Muscle layer of duodenum (tissue), 2 donors: ENCODE measurements around the gene APOO.

ENCODE experiments used
- H3K27ac ChIP-seq: one replicate; pipeline ENCODE4 v1.7.0; 2013; ENCODE audit warnings: mild to moderate bottlenecking, low read length
- H3K27me3 ChIP-seq: one replicate; pipeline ENCODE4 v1.7.0; 2013; ENCODE audit warnings: low read depth, mild to moderate bottlenecking, control low read depth, low read length
- H3K36me3 ChIP-seq, 2 donors: one replicate each; pipeline ENCODE4 v1.7.0; 2013; ENCODE audit warnings: low read length in 2 of 2, control low read depth in 1 of 2, mild to moderate bottlenecking in 1 of 2; ENCODE audit not compliant: insufficient read depth in 2 of 2, control insufficient read depth in 1 of 2
- H3K4me1 ChIP-seq, 2 donors: one replicate each; pipeline ENCODE4 v1.7.0; 2013; ENCODE audit warnings: low read length in 2 of 2, mild to moderate bottlenecking in 2 of 2, control low read depth in 1 of 2, moderate library complexity in 1 of 2; ENCODE audit not compliant: insufficient read depth in 2 of 2, control insufficient read depth in 1 of 2
- H3K4me3 ChIP-seq, 2 donors: one replicate each; pipeline ENCODE4 v1.7.0; 2013; ENCODE audit warnings: low read length in 2 of 2, low read depth in 1 of 2, mild to moderate bottlenecking in 1 of 2
- H3K9me3 ChIP-seq, 2 donors: one replicate each; pipeline ENCODE4 v1.7.0; 2013; ENCODE audit warnings: low read length in 2 of 2, control low read depth in 1 of 2, mild to moderate bottlenecking in 1 of 2; ENCODE audit not compliant: control insufficient read depth in 1 of 2
- donor health status: healthy.

Gene APOO

DNA sequence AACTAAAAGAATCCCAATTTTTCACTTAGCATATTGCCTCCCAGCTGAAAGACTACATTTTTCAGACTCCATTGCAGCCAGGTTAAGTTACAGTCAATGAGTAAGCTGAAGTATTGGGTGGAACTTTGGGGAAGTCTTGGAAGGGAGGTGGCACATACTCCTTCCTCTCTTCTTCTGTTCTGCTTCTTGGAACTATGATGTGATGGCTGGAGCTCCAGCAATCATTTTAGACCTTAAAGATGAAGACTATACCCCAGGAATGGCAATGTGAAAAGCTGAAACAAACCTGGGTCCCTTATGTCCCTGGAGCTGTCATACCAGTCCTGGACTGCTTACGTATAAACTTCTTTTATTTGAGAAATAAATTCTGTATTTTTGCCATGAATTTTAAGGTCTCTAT is 93.9 kb downstream of the APOO start:
- no peaks in the 10 kb centered on the region for H3K4me1 ChIP-seq
- H3K27me3 ChIP-seq, result no peaks in the 10 kb centered on the region
- no peaks in the 10 kb centered on the region for H3K36me3 ChIP-seq
- no peak overlapping the region for H3K27ac ChIP-seq
- no peaks in the 10 kb centered on the region for H3K9me3 ChIP-seq
- H3K4me3 ChIP-seq, result no peak overlapping the region

DNA sequence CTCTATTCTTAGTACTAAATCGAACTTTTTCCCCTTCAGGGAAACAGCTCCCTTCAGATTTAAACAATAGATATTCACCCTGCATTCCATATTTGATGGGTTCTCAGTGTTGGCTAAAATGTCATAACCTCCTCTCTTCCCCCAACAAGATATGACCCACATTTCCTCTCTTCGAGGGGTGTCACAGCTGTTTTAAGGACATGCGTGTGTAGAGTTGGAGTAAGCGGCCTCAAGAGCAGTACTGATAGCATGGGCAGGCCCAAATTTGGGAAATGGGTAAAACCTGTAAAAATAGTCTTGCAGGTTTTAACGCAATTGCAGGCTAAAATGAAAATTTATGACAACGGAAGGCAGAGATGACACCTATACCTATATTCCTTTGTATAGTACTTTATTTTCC is 96.1 kb downstream of the APOO start:
- H3K36me3 ChIP-seq, result no peaks in the 10 kb centered on the region
- peak overlapping the region; percentile 31 for H3K27ac ChIP-seq
- no peak overlapping the region for H3K4me3 ChIP-seq

DNA sequence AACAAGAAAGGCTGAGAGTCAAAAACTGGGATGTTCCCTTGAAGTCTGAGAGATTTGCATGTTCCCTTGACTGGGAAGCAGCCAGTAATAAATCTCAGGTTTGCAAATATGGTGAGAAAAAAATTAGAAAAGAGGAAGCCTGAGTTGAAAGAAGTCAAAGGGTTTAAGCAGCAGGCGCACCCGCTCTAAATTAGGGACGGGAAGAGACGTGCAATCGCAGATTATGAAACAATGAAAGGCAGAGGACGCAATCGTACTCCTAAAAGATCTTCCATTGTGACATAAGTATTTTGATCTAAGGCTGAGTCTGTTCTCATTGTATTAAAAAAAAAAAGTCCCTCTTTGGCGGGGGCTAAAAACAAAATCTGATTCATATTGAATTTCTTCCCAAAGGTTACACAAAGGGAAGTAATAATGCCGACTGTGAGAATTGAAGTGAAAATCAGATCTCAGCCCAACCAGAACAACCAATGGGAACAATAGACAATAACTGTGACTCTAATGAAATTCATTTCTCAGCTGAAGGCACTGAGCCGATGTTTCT is 96.6 kb downstream of the APOO start:
- H3K4me1 ChIP-seq, result no peaks in the 10 kb centered on the region
- H3K9me3 ChIP-seq, result no peaks in the 10 kb centered on the region
- no peaks in the 10 kb centered on the region for H3K27me3 ChIP-seq
- H3K36me3 ChIP-seq, result no peaks in the 10 kb centered on the region
- H3K27ac ChIP-seq, result peak overlapping the region; percentile 31
- H3K4me3 ChIP-seq, result no peak overlapping the region

More for the DNA sequence above, 96.1 kb downstream of the APOO start:
- H3K4me1 ChIP-seq, result no peaks in the 10 kb centered on the region
- H3K27me3 ChIP-seq, result no peaks in the 10 kb centered on the region
- H3K9me3 ChIP-seq, result no peaks in the 10 kb centered on the region

DNA sequence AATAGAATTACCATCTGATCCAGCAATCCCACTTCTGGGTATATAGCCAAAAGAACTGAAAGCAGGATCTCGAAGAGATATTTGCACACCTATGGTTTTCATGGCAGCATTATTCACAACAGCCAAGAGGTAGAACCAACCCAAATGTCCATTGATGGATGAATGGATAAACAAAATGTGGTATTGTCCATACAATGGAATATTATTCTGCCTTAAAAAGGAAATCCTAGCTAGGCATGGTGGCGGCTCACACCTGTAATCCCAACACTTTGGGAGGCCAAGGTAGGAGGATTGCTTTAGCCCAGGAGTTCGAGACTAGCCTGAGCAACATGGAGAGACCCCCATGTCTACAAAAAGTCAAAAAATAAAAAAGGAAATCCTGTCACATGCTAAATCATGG is 97.5 kb downstream of the APOO start:
- Histone ChIP-seq H3K4me3 (no peak overlapping the region), H3K9me3 (no peaks in the 10 kb centered on the region), H3K4me1 (no peaks in the 10 kb centered on the region), H3K36me3 (no peaks in the 10 kb centered on the region), H3K27me3 (no peaks in the 10 kb centered on the region), H3K27ac (no peak overlapping the region)

DNA sequence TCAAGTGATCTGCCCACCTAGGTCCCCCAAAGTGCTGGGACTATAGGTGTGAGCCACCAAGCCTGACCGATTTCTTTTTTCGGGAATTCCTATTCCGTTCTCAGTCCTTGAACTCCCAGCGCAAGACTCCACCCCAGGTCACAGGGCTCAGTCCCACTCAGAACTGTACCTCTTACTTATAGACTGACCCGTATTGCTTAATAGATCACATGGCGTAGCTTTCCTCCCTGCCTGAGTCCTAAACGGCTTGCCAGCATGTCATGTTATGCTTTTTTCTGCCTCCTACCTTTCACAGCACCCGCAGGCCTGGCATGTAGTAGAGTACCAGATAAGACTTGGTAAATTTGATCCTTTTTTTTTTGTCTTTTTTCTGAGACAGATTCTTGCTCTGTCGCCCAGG is 102.3 kb downstream of the APOO start:
- H3K36me3 ChIP-seq, result no peaks in the 10 kb centered on the region
- H3K4me3 ChIP-seq, result no peak overlapping the region
- H3K27ac ChIP-seq, result no peak overlapping the region
- no peaks in the 10 kb centered on the region for H3K27me3 ChIP-seq
- peaks cover 0 to 5% of the 10 kb centered on the region in 2 donors for H3K4me1 ChIP-seq
- no peaks in the 10 kb centered on the region for H3K9me3 ChIP-seq

DNA sequence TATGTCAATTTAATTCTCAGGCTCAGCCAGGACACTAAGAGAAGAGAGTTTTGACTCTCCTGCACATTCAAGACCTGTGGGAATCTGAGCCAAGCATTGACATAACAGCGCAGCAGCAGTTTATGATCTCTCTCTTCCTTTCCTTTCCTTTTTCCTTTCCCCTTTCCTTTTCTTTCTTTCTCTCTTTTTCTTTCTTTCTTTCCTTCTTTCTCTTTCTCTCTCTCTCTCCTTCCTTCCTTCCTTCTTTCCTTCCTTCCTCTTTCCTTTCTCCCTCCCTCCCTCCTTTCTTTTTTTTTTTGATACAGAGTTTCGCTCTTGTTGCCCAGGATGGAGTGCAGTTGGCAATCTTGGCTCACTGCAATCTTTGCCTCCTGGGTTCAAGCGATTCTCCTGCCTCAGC is 103.2 kb downstream of the APOO start:
- Histone ChIP-seq H3K36me3 (no peaks in the 10 kb centered on the region), H3K4me1 (peaks cover 0 to 5% of the 10 kb centered on the region in 2 donors), H3K4me3 (no peak overlapping the region), H3K27ac (no peak overlapping the region), H3K27me3 (no peaks in the 10 kb centered on the region), H3K9me3 (no peaks in the 10 kb centered on the region)

DNA sequence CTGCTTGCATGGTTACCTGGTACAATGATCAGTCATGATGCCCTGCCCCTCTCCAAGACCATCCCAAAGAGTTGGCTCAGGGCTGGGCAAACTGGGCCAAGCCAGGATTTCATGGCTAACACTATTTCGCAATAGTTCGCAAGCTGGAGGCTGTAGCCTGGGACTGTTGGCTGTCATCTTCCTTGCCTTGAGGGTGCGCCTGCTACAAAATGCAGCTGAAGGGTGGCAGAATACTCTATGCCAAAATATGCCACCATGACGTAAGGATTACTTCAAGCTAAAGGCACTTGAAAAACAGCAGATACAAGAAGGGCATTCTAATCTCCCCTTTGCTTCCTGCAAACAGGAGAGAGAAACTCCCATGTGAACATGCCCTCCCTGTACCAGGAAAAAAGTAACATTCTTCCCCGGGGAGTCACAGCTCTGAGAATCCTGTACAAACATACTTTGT is 103.8 kb downstream of the APOO start:
- no peak overlapping the region for H3K4me3 ChIP-seq
- H3K9me3 ChIP-seq, result no peaks in the 10 kb centered on the region
- no peak overlapping the region for H3K27ac ChIP-seq
- H3K36me3 ChIP-seq, result no peaks in the 10 kb centered on the region
- peaks cover 0 to 5% of the 10 kb centered on the region in 2 donors for H3K4me1 ChIP-seq
- no peaks in the 10 kb centered on the region for H3K27me3 ChIP-seq

DNA sequence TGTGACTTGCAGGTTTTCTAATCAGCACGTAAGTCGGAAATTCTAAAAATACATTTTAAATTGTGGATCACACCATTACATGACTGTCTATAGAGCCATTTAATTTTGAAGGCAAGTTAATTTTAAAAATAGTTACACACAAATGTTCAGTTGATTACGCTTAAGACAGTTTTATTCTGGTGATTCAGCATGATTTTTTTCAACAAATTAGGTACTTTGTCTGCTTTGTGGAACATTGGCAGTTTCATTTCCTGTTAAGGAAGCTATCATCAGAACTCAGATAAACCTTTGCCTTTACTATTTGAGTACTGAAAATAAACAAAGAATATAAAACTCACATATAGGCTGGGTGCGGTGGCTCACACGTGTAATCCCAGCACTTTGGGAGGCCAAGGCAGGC is 105.3 kb downstream of the APOO start:
- Histone ChIP-seq H3K27ac (no peak overlapping the region), H3K4me3 (no peak overlapping the region), H3K27me3 (no peaks in the 10 kb centered on the region), H3K9me3 (no peaks in the 10 kb centered on the region), H3K36me3 (no peaks in the 10 kb centered on the region), H3K4me1 (peaks cover 0 to 5% of the 10 kb centered on the region in 2 donors)

DNA sequence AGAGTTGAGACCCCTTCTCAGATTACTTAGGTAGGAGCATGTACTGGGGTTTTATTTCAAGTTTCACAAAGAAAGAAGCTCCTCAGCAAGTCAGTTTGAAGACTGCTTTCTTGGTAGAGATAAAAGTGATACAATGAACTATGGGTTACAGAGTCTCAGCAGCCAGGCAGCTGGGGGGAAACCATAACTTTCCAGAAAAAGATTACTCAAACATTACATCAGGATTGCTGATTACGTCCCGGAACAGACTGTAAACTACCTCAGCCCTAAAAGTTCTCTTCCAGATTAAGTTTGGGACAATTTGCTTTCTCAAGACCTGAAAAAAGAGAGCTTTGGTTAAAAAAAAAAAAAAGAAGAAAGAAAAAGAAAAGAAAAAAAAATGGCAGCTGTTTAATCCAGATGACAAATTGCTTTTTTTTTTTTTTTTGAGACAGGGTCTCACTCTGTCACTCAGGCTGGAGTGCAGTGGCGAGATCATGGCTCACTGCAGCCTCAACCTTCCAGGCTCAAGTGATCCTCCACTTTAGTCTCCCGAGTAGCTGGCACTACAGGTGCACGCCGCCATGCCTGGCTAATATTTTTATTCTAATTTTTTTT is 108.2 kb downstream of the APOO start:
- Histone ChIP-seq H3K4me3 (no peak overlapping the region), H3K4me1 (peaks cover 0 to 5% of the 10 kb centered on the region in 2 donors), H3K27me3 (no peaks in the 10 kb centered on the region), H3K9me3 (no peaks in the 10 kb centered on the region), H3K36me3 (no peaks in the 10 kb centered on the region), H3K27ac (no peak overlapping the region)

DNA sequence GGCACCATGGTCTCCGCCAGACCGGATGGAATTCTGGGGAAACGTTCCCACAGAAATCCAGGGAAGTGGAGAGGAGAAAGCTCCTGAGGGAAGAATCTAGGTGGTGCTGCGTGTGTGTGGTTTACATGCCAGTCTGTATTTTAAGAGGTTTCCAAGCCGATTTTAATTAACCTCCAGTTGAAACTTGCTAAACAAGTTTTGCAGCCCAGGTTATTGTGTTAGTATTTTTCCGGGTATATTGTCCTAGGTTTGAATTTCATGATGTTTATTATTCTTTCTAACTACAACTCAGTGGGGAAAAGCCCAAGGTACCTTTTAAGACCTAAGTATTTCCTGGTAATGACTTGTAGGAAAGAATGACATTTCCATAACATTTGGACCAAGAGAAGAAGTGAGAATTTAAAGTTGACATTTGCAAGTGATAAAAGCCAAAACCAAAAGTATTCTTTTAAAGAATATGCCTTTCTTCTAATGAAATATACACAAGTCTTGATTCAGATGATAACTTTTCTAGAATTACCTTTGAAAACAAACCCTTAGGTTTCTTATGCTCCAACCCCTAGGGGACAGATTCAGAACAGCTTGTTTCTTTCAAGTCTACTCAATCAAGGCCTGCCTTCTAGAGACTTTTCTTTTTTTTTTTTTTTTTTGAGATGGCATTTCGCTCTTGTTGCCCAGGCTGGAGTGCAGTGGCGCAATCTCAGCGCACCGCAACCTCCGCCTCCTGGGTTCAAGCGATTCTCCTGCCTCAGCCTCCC is 110.2 kb downstream of the APOO start:
- peak overlapping the region; percentile 20 for H3K27ac ChIP-seq

DNA sequence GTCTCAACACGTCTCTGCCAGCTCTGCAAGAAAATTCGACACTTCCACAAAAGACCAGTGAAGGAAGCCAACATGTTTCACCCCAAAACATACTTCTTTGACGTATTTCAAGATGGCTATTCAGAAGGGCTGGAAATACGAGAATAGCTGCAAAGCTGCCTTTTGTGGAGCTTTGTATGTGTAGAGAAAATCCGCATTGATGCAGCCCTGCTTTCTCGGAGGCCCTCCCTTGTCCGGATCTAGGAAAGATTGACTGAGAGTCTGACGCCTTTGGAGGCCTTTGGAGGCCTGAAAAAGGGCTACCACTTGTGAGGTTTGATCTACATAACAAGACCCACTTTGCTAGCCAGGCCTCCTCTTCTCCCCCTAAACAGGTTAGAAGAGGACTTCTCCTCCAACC is 112.5 kb downstream of the APOO start:
- H3K27me3 ChIP-seq, result no peaks in the 10 kb centered on the region
- H3K4me3 ChIP-seq, result no peak overlapping the region
- no peaks in the 10 kb centered on the region for H3K36me3 ChIP-seq
- no peaks in the 10 kb centered on the region for H3K4me1 ChIP-seq
- no peaks in the 10 kb centered on the region for H3K9me3 ChIP-seq
- no peak overlapping the region for H3K27ac ChIP-seq

More for the DNA sequence above, 110.2 kb downstream of the APOO start:
- Histone ChIP-seq H3K36me3 (no peaks in the 10 kb centered on the region), H3K9me3 (no peaks in the 10 kb centered on the region), H3K4me3 (no peak overlapping the region), H3K4me1 (no peaks in the 10 kb centered on the region), H3K27me3 (no peaks in the 10 kb centered on the region)
